Fibroblast of skin of scalp (primary cell): ENCODE measurements around the gene KRTAP5-1.
A peak's percentile ranks its signal among the peaks of the same experiment; 100 is the strongest.

ENCODE experiments used
- DNase-seq: peaks from one replicate; pipeline ENCODE4 v3.0.0-alpha.2; 2013

KRTAP5-1 gene

GRCh38 chr11:1559111-1559951 is 25.8 kb downstream of the KRTAP5-1 start:
- DNase-seq = peak; percentile 84

GRCh38 chr11:1558775-1559110 is 26.3 kb downstream of the KRTAP5-1 start:
- no peak for DNase-seq

DNA sequence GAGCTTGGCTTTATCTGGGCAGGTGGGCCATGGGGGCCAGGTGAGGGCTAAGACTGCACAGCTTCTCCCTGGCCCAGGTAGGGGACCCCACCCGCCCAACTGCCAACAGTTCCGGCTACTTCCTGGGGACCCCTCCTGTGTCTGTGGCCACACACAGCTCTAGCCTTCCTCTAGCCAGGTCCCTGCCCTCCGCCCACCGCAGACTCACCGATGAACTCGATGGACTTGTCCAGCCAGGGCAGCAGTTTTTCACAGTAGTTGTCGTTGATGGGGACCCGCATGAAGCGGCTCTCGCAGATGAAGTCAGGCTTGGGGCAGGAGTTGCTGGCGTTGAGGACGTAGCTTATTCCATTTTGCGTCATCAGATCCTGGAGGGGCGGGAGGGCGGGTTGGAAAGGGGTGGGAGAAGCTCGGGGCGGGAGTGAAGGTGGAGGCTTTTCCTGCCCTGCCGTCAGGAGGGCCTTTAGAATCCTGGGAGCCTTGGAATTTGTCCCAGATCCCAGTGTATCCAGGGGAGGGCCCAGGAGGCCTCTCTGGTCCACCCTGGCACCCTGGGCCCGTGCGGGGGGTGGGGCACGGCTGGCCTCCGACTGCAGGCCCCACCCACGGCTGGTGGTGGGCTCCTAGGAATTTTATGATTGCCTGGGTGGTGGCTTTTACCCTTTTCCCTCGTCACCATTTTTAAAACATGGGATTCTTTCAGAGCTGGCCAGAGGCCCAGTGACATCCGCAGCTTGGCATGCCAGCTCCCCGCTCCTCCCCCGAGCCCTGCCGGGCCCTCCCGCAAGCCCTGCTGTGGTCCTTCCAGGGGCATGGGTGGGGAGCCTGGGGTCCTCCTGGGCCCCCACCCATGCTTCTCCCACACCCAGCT is 26.9 kb downstream of the KRTAP5-1 start:
- DNase-seq = peak; percentile 92

DNA sequence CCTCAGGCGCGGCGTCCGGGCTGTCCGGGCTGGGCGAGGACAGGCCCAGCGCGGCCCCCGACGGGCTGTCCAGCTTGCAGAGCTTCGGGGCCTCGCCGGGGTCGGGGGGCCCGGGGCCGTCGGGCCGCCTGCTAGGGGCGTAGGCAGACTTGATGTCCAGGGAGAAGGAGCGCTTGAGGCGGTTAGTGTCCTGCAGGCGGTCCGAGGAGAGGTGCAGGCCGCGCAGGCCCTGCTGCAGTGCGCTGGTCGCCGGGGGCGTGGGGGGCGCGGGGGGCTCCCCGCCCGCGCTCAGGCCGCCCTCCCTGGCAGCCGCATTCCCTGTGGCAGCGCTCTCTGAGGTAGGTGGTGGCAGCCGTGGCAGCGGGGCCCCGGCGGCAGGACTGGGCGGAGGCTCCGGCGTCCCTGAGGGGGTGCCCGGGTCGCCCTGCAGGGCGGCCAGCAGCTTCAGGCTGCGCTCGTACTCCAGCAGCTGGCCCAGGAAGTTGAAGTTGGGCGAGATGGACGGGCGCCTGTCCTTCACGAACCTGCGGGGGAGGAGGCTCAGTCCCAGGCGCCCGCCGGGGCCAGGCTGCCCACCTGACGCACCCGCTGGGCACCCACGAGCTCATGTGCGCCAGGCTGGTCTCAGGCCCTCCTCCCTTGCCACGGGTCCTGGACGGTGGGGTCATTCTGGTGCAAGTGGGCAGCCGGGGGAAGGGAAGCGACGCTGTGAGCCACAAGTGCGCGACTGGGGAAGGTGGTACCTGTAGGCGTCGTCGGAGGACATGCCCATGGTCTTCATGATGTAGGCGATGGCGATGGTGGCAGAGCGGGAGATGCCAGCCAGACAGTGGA is 27.8 kb downstream of the KRTAP5-1 start:
- no peak for DNase-seq

GRCh38 chr11:1556278-1556902 is 28.7 kb downstream of the KRTAP5-1 start:
- DNase-seq = no peak

- no peak for DNase-seq
These were observed 29.4 kb downstream of the KRTAP5-1 start for GRCh38 chr11:1555713-1556153.

- DNase-seq = no peak
These were observed 29.9 kb downstream of the KRTAP5-1 start for GRCh38 chr11:1554981-1555712.

- no peak for DNase-seq
These were observed 31.1 kb downstream of the KRTAP5-1 start for GRCh38 chr11:1553808-1554594.

GRCh38 chr11:1549338-1550330 is 35.4 kb downstream of the KRTAP5-1 start:
- no peak for DNase-seq

GRCh38 chr11:1548221-1549070 is 36.6 kb downstream of the KRTAP5-1 start:
- peak; percentile 51 for DNase-seq

DNA sequence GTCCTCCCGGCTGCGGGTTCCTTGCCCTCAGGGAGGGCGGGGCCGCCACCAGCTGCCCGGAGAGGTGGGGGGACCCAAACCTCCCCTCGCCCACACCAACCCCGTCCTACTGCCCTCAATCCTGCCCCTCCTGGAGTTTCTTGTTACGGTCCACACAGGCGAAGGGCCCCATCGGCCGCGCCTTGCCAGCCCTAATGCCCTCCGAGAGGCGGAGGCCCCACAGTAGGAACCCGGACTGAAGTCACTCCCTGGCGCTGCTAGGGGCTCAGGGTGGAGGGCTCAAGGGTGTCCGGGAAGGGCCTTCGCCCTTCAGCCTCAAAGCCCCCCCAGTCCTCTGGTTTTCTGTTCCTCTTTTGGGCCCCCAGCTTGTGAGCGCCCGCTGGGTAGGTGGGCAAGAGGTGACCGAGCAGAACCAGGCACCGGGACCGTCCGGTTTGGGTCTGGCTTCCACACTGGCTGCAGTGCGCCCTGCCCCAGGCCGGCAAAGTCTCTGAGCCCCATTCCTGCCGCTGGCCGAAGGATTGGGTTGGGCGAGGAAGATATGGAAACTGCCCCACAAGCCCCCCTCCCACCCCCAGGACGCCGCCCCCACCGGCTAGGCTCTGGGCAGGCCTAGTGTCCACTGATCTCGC is 37.5 kb downstream of the KRTAP5-1 start:
- no peak for DNase-seq

GRCh38 chr11:1546536-1547466 is 38.3 kb downstream of the KRTAP5-1 start:
- peak; percentile 31 for DNase-seq

DNA sequence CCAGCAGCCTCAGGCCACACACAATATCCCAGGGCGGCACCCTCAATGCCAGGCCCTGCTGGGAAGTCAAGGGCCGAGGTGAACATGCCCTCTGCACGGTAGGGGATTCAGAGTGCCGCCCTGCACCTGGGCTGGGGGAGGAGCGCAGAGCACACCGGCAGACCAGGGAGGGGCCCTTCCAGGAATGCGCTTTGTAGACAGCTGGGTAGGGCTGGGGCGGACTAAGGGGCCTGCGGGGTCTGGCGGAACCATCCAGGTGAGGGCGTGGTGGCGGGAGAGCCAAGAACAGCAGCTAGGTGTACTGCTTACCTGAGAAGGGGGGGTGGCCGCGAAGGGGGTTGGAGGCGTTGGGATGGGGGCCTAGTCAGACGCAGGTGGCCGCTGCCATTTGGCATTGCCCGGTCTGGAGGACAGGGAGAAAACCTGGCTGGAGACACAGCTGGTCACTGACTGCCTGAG is 39.0 kb downstream of the KRTAP5-1 start:
- no peak for DNase-seq

- no peak for DNase-seq
These were observed 39.7 kb downstream of the KRTAP5-1 start for GRCh38 chr11:1545432-1545831.

- no peak for DNase-seq
These were observed 40.5 kb downstream of the KRTAP5-1 start for GRCh38 chr11:1544536-1544935.

DNA sequence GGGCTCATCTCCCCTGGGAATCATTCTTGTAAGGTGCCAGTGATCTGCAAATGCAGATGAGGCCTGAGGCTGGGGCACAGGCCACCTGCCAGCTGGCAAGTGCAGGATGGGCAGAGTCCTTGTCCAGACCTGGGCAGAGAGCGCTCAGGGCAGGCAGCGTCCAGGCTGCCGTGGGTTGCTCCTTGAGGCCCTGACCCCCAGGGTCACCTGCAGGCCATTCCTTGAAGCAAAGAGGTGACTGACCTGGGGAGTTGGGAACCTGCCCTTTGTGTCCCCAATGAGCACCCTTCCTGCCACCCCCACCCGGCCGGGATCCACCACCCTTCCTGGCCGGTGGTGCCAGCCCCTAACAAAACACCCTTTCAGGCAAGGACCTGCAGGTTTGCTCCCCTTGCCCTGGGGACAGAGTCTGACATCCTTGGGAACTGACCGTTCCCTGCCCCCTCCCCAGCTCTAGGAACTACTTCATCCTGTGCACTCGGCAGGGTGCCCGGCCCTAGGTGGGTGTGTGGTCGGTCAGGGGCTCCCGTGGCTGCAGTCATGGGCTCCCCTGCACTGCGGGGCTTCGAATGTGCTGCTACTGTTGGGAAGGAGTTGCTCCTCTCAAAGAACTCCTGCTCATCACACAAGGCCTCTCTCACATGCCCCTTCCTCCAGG is 41.3 kb downstream of the KRTAP5-1 start:
- no peak for DNase-seq
